ENCODE data around the gene CACUL1.
"Not testable (repeated sequence)": the region's sequence is repeated elsewhere in the genome, so short reads cannot be mapped to it uniquely, and the experiment has no call there.

CACUL1 gene

DNA sequence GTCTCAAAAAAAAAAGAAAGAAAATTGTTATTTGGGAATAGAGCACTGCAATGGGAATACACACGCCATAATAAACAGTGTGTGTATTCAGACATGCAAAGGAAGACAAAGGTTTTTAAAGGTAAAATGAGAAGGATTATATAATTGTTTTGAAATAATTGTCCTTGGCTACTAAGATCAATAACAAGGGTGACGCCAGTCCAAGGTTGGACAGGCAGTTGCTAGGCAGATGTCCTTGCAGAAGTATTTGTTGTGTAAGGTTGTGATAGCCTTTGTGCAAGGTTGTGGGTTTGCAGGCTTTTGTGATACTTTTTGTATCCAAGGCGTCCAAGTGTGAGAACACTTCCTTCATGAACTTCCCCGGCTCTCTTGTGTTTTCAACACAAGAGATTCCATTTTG, 87.0 kb downstream of the CACUL1 start:
- Mint-ChIP-seq H3K36me3 (ENCODE audit: low read depth) (no peaks in the 10 kb centered on the region), H3K27ac (no peak overlapping the region), H3K9me3 (no peaks in the 10 kb centered on the region), H3K4me3 (no peak overlapping the region), H3K4me1 (peaks cover 6% of the 10 kb centered on the region), H3K27me3 (ENCODE audit: low read depth, poor library complexity) (peaks cover 16% of the 10 kb centered on the region)
- TF ChIP-seq, protein P1, sequence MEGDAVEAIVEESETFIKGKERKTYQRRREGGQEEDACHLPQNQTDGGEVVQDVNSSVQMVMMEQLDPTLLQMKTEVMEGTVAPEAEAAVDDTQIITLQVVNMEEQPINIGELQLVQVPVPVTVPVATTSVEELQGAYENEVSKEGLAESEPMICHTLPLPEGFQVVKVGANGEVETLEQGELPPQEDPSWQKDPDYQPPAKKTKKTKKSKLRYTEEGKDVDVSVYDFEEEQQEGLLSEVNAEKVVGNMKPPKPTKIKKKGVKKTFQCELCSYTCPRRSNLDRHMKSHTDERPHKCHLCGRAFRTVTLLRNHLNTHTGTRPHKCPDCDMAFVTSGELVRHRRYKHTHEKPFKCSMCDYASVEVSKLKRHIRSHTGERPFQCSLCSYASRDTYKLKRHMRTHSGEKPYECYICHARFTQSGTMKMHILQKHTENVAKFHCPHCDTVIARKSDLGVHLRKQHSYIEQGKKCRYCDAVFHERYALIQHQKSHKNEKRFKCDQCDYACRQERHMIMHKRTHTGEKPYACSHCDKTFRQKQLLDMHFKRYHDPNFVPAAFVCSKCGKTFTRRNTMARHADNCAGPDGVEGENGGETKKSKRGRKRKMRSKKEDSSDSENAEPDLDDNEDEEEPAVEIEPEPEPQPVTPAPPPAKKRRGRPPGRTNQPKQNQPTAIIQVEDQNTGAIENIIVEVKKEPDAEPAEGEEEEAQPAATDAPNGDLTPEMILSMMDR (IDR thresholded peaks at IDR 0.05), result no peak
- no peak for DNase-seq

DNA sequence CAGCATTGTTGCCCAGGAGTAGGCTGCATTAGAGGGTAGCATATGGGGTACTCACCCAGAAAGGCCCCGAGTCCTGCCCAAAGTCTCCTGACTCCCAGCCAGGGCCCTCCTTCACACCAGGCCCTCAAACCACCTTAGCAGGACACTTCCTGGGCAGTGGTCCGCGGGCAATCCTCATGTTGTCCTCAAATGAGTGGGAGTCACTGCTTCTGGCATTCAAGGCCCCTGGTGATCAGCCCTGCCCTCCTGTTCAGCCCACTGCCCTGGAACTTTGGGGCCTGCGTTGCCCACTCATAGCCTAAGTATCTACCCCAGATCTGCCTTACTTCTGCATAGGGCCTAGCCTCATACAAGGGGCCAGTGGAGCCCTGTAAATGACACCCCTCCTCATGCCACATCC, 88.4 kb downstream of the CACUL1 start:
- peaks cover 11% of the 10 kb centered on the region for H3K9me3 Mint-ChIP-seq
- peaks cover 6% of the 10 kb centered on the region for H3K4me1 Mint-ChIP-seq
- H3K27ac Mint-ChIP-seq, result no peak overlapping the region
- TF ChIP-seq, protein P1 (IDR thresholded peaks at IDR 0.05), result no peak
- DNase-seq, result no peak
- no peaks in the 10 kb centered on the region for H3K36me3 Mint-ChIP-seq (ENCODE audit: low read depth)
- H3K4me3 Mint-ChIP-seq, result no peak overlapping the region
- peaks cover 13% of the 10 kb centered on the region for H3K27me3 Mint-ChIP-seq (ENCODE audit: low read depth, poor library complexity)

DNA sequence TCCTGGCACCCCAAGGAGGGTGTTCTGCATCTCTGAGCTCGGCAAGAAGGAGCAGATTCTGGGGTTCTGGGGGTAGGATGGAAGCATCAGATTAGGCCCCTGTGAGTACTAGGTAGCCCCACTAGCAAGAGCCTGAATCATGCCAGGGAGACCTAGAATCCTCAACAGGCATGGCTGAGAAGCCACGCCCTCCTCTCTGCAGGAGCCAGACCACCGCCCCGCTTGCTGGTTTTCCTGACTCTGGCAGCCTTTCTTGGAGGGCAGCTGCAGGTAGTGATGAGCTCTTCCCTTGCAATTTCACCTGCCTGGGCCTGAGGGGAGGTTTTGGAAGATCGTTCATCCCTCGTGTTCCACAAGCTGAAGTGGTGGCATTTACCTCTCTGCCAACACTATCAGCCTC, 90.4 kb downstream of the CACUL1 start:
- H3K9me3 Mint-ChIP-seq, result peaks cover 28% of the 10 kb centered on the region
- H3K4me3 Mint-ChIP-seq, result no peak overlapping the region
- no peak for DNase-seq
- peaks cover 6% of the 10 kb centered on the region for H3K4me1 Mint-ChIP-seq
- TF ChIP-seq, protein P1 (IDR thresholded peaks at IDR 0.05), result no peak
- peaks cover 13% of the 10 kb centered on the region for H3K27me3 Mint-ChIP-seq (ENCODE audit: low read depth, poor library complexity)
- no peaks in the 10 kb centered on the region for H3K36me3 Mint-ChIP-seq (ENCODE audit: low read depth)
- no peak overlapping the region for H3K27ac Mint-ChIP-seq

DNA sequence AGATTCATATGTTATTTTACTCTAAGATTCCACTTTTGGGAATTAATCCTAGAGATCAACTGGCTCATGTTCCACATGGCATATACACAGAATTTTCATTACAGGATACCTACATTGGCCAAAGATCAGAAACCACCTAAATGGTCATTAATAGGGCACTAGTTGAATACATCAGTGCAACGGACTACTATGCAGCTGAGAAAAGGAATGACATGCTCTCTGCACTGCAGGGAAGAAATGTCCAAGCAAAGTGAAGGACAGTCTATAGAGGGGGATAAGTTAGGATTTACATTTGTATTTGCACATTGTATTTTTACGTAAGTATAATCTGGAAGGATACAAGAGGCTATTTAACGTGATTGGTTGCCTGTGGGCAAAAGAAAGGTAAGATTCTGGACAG, 91.6 kb downstream of the CACUL1 start:
- peaks cover 34% of the 10 kb centered on the region for H3K9me3 Mint-ChIP-seq

DNA sequence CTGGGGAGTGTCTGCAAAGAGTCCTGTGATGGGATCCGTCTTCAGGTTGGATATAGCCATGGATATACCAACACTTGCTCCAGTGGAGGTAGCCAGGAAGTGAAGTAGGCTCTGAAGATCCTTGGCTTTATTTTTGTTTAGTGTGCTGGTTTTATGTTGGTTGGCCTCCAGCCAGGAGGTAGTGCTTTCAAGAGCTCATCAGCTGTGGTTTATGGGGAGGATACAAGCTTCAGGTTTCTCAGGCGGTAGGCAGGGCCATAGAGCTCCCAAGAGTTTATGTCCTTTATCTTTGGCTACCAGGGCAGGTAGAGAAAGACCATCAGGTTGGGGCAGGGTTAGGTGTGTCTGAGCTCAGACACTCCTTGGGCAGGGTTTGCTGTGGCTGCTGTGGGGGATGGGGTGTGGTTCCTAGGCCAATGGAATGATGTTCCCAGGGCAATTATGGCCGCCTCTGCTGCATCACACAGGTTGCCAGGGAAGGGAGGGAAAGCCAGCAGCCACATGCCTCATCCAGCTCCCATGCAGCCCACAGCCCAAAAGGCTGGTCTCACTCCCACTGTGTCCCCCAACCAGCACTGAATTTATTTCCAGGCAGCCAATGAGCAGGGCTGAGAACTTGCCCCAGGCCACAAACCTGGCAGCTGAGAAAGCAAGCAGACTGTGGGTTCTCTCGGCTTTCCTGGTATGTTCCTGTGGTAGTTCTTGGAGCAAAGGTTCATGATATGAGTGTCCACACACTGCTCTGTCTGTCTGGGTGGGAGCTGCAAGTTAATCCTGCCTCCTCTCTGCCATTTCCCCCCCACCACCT, 92.3 kb downstream of the CACUL1 start:
- TF ChIP-seq, protein P1 (IDR thresholded peaks at IDR 0.05), result no peak
- H3K4me3 Mint-ChIP-seq, result no peak overlapping the region
- peaks cover 13% of the 10 kb centered on the region for H3K27me3 Mint-ChIP-seq (ENCODE audit: low read depth, poor library complexity)
- DNase-seq, result no peak
- H3K9me3 Mint-ChIP-seq, result peaks cover 39% of the 10 kb centered on the region
- no peaks in the 10 kb centered on the region for H3K36me3 Mint-ChIP-seq (ENCODE audit: low read depth)
- H3K27ac Mint-ChIP-seq, result peak overlapping the region; percentile 70
- no peaks in the 10 kb centered on the region for H3K4me1 Mint-ChIP-seq

More for the DNA sequence above, 91.6 kb downstream of the CACUL1 start:
- Mint-ChIP-seq H3K4me1 (no peaks in the 10 kb centered on the region), H3K4me3 (no peak overlapping the region), H3K27me3 (ENCODE audit: low read depth, poor library complexity) (peaks cover 13% of the 10 kb centered on the region), H3K27ac (no peak overlapping the region), H3K36me3 (ENCODE audit: low read depth) (no peaks in the 10 kb centered on the region)
- TF ChIP-seq, protein P1 (IDR thresholded peaks at IDR 0.05), result no peak
- no peak for DNase-seq

DNA sequence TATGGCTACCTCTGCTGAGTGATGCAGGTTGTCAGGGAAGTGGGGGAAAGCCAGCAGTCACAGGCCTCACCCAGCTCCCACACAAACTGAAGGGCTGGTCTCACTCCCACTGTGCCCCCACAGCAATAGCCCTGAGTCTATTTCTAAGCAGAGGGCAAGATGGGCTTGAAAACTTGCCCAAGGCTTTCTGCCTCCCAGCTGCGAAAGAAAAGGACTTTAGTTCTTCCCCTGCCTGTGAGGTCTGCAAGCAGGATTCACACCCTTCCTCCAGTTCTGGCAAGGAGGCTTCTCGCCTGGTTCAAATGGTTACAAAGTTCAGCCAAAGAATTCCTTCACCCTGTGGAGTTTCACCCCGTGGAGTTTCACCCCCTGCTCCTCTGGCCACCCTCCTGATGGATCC, 96.0 kb downstream of the CACUL1 start:
- TF ChIP-seq, protein P1 (IDR thresholded peaks at IDR 0.05), result no peak
- H3K4me1 Mint-ChIP-seq, result no peaks in the 10 kb centered on the region
- no peaks in the 10 kb centered on the region for H3K36me3 Mint-ChIP-seq (ENCODE audit: low read depth)
- no peak overlapping the region for H3K27ac Mint-ChIP-seq
- peaks cover 71% of the 10 kb centered on the region for H3K9me3 Mint-ChIP-seq
- H3K4me3 Mint-ChIP-seq, result no peak overlapping the region
- no peak for DNase-seq
- H3K27me3 Mint-ChIP-seq (ENCODE audit: low read depth, poor library complexity), result peaks cover 12% of the 10 kb centered on the region

DNA sequence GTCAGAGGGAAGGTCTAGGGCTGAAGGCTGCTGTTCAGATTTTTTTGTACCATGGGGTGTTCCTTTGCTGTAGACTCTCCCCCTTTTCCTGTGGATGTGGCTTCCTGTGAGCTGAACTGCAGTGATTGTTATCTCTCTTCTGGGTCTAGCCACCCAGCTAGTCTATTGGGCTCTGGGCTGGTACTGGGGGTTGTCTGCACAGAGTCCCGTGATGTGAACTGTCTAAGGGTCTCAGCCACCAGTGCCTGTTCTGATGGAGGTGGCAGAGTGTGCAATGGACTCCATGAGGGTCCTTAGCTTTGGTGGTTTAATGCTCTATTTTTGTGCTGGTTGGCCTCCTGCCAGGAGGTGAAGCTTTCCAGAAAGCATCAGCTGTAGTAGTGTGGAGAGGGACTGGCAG, 96.6 kb downstream of the CACUL1 start:
- Mint-ChIP-seq H3K27me3 (ENCODE audit: low read depth, poor library complexity) (peaks cover 15% of the 10 kb centered on the region), H3K9me3 (peaks cover 76% of the 10 kb centered on the region)
- not testable (repeated sequence) for H3K36me3 Mint-ChIP-seq (ENCODE audit: low read depth); H3K4me1 Mint-ChIP-seq; H3K4me3 Mint-ChIP-seq; H3K27ac Mint-ChIP-seq; DNase-seq

DNA sequence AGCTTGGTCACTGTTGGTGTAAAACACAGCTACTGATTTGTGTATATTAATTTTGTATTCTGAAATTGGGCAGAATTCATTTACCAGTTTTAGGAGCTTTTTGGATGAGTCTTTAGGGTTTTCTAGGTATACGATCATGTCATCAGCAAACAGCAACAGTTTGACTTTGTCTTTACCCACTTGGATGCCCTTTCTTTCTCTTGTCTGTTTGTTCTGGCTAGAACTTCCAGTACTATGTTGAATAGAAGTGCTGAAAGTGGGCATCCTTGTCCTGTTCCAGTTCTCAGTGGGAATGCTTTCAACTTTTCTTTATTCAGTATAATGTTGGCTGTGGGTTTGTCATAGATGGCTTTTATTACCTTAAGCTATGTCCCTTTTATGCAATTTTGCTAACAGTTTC, 109.5 kb downstream of the CACUL1 start:
- H3K36me3 Mint-ChIP-seq (ENCODE audit: low read depth); DNase-seq; H3K4me3 Mint-ChIP-seq; H3K4me1 Mint-ChIP-seq; H3K27ac Mint-ChIP-seq: not testable (repeated sequence)
- H3K27me3 Mint-ChIP-seq (ENCODE audit: low read depth, poor library complexity), result peaks cover 58% of the 10 kb centered on the region
- peaks cover 12% of the 10 kb centered on the region for H3K9me3 Mint-ChIP-seq

Data from nephron progenitor cell (in vitro differentiated cells).